GM21786 (cell line): ENCODE results near the gene RAD17.
"Not testable (repeated sequence)": the region's sequence is repeated elsewhere in the genome, so short reads cannot be mapped to it uniquely, and the experiment has no call there.

Source experiments
- ATAC-seq: cut with Tn5 transposase; IDR thresholded peaks from one replicate; pipeline ENCODE4 v1.9.1; 2021; ENCODE audit not compliant: unreplicated experiment

Gene RAD17

GRCh38 chr5:69369340-69370121 is at the start of gene RAD17, which contains the start of the genes AK6 and TAF9:
Gene RAD17 (plus strand): TSS chr5:69369818. CDS start chr5:69372209, 2,391 bp downstream.
Gene AK6 (minus strand): TSS chr5:69369520. CDS start chr5:69369490, 30 bp downstream.
Gene TAF9 (minus strand): TSS chr5:69369520. CDS start chr5:69365737, 3,783 bp downstream.
- peak; percentile 88 for ATAC-seq

GRCh38 chr5:69326365-69326764 is 43.3 kb upstream of the RAD17 start:
- ATAC-seq: no peak

- no peak for ATAC-seq
These were observed 39.6 kb upstream of the RAD17 start for GRCh38 chr5:69329905-69330489.

- no peak for ATAC-seq
These were observed 37.8 kb upstream of the RAD17 start for GRCh38 chr5:69331528-69332445.

DNA sequence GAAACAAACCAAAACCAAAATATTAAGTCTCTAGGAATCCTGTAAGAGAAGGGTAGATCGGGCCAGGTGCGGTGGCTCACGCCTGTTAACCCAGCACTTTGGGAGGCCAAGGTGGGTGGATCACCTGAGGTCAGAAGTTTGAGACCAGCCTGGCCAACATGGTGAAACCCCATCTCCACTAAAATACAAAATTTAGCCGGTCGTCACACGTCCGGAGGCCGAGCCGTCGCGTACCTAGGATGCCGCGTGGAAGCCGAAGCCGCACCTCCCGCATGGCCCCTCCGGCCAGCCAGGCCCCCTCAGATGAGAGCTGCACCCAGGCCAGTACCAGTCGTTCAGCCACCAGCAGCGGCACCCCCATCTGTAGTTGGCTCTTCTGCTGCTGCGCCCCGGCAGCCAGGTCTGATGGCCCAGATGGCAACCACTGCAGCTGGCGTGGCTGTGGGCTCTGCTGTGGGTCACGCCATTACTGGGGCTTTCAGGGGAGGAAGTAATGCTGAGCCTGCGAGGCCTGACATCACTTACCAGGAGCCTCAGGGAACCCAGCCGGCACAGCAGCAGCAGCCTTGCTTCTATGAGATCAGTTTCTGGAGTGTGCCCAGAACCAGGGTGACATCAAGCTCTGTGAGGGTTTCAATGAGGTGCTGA is 35.8 kb upstream of the RAD17 start:
- not testable (repeated sequence) for ATAC-seq

- ATAC-seq: peak; percentile 41
These were observed 34.8 kb upstream of the RAD17 start for GRCh38 chr5:69334793-69335268.

- ATAC-seq: no peak
These were observed 34.2 kb upstream of the RAD17 start for GRCh38 chr5:69335341-69335935.

GRCh38 chr5:69341520-69342161 is 28.0 kb upstream of the RAD17 start:
- ATAC-seq: no peak

GRCh38 chr5:69343083-69343482 is 26.5 kb upstream of the RAD17 start:
- no peak for ATAC-seq

DNA sequence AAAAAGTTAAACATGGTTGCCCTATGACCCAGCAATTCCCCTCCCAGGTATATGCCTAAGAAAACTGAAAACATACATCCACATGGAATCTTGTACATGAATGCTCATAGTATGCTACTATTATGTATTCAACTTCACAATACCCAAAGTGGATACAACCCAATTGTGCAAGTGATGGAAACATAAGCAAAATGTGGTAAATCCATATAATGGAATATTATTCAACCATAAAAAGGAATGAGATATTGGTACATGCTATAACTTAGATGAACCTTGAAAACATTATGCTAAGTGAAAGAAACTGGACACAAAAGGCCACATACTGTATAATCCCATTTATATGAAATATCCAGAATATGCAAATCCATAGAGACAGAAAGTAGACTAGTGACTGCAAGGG is 19.0 kb upstream of the RAD17 start:
- no peak for ATAC-seq

DNA sequence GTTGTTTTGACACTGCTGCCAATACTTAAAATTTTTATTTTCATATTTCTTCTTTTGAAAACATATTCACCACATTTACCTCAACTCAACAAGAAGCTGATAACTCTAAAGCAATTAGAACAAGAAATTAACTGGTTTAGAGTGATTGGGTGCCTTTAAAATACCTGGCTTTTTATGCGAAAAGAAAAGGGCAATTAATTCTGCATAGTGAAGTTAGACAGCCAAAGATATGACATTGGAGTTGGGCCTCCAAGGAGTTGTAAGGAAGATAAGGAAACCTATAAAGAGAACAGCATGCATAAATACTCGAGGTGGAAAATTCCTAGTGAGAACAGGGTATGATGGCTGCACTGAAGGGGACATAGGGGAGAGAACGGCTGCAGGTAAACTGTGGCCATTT is 9.9 kb upstream of the RAD17 start:
- no peak for ATAC-seq

DNA sequence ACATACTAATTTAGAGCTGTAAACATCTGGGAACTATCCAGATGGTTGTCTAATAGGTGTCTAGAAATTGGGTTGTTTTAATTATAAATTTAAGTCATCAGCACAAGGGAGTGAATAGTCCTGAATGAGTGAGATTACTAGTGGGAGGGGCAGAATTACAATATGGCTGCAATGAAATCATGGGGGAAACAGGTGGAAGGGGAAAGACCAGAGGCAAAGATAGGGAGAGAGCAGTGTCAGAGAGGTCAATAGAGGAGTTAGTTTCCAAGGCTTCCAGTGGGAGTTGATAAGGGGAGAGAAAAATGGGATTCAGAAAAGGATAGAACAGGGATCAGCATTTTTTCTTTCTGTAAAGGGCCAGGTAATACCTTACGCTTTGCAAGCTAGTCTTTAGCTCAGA is 9.2 kb upstream of the RAD17 start:
- ATAC-seq: no peak

DNA sequence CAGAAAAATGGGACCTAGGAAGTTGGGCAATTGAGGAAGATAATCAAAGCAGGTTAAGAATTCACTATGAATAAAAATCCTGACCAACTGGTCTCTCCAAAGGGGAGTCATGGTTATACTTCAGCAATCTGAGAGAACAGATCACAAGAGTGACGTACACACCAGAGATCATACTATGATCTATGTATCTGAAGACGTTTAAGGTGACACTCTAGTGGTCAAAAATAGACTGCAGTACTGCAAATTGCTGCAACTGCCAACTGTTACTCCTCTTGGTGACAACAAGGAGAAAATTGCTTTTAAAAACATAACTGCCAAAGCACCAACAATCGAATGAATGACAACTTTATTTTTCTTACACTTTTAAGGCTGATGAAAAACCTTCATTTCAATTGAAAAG is 5.2 kb upstream of the RAD17 start:
- no peak for ATAC-seq

GRCh38 chr5:69364850-69365249 is 4.8 kb upstream of the RAD17 start:
- no peak for ATAC-seq

DNA sequence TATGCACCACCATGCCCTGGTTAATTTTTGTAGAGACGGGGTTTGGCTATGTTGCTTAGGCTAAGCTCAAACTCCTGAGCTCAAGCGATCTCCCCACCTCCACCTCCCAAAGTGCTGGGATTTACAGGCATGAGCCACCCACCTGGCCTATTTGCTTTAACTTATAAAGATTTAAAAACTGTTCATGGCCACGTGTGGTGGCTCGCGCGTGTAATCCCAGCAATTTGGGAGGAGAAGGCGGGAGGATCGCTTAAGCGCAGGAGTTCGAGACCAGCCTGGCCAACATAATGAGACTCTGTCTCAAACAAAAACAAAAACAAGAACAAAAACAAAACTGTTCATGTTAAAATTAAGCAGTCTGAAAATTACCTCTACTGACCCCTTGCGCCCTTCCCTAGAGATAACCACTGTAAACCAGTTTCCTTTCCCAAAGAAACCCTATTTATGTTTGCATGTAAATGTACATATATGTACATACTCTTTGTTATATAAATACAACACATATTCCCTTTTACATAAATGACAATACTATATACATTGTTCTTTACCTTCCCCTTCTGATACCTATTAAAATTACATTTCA is 1.8 kb upstream of the RAD17 start:
- no peak for ATAC-seq

GRCh38 chr5:69368458-69369339 is 919 bp upstream of the RAD17 start:
- peak; percentile 24 for ATAC-seq

GRCh38 chr5:69370335-69370734 is 717 bp downstream of the RAD17 start:
- not testable (repeated sequence) for ATAC-seq

DNA sequence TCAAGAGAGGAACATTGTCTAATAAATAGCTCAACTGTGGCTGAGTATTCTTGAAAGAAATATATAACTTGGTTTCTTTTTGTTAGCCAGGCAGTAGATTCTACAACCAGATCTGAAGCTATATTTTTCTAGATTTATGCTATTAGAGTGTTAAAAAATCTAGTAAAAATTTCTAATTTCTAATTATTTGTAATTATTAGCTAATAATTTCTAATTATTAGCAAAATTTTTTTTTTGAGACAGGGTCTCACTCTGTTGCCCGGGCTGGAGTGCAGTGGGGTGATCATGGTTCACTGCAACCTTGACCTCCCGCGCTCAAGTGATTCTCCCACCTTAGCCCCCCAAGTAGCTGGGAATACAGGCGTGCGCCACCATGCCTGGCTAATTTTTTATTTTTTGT is 2.8 kb downstream of the RAD17 start:
- ATAC-seq: no peak
